ENCODE measurements around the gene MCOLN3.

DNA sequence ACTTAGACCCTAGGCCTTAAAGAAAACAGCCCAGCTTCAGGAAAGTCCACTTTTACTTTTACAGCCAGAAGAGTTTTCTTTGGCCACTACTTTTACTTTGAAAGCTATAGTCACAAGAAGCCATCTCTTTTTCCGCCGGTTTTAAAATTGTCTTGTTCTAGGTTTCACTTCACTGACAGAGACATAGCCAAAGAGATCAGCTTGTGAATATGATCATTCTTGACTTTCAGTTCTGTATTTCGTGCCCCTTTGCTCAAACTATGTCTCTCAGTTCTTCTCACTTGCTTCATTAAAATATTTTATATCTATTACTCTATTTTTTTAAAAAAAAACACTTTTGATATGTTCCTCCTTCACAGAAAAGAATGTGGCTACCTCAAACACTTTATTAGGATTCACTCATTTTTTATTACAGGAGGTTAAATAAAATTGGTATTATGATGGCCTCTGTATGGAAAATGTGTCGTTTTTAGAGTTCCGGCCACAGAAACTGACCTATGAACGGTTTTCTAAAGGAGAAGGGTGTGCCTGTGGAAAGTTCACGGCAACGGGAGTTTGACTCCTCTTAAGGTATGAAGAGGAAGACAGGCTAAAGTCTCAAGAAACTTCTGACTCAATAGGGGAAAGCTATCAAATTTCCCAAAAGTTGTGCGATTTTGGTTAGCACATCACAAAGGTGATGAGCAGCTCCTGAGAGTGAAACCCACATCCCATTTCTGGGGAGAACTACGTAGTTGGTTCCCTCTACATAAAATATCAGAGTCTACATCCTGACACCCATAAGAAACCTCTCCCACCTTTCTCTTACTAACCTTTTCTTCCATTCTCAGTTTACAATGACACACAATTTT lies 52.6 kb downstream of the MCOLN3 start:
- TF ChIP-seq CTCF (IDR thresholded peaks at IDR 0.05; ENCODE audit: low read depth, low read length, poor library complexity, severe bottlenecking) (no peak), EZH2phosphoT487 (IDR thresholded peaks at IDR 0.05; ENCODE audit: borderline replicate concordance, low read length) (no peak)
